Stimulated activated naive B cell treated with anti-CD40 and anti-IgM and Interleukin-4, amounts not matched to agents 10 μg/mL and 1 μg/mL and 100 μg/mL, for 72 hours (primary cell): ENCODE measurements around the gene XDH.
A peak's percentile ranks its signal among the peaks of the same experiment; 100 is the strongest.

Experiments
- ATAC-seq, 2 donors: fragments of 150-1000 bp; cut with Tn5 transposase; replicated peaks; 2 replicates each; pipeline ENCODE4 v1.10.0; 2021; ENCODE audit warnings: moderate library complexity in 1 of 2
- DNase-seq: peaks from one replicate; pipeline ENCODE4 v3.0.0; 2021
- H3K27ac Mint-ChIP-seq: one replicate; pipeline ENCODE4 v1.8.0; 2022; ENCODE audit warnings: mild to moderate bottlenecking, mixed read lengths
- H3K27me3 Mint-ChIP-seq, 2 donors: one replicate each; pipeline ENCODE4 v1.8.0; 2022; ENCODE audit warnings: mixed read lengths in 2 of 2
- H3K36me3 Mint-ChIP-seq, 2 donors: one replicate each; pipeline ENCODE4 v1.8.0; 2022; ENCODE audit warnings: mixed read lengths in 2 of 2, mild to moderate bottlenecking in 1 of 2
- H3K4me1 Mint-ChIP-seq, 2 donors: one replicate each; pipeline ENCODE4 v1.8.0; 2022; ENCODE audit warnings: mixed read lengths in 2 of 2, mild to moderate bottlenecking in 1 of 2
- H3K4me3 Mint-ChIP-seq, 2 donors: one replicate each; pipeline ENCODE4 v1.8.0; 2022; ENCODE audit warnings: mild to moderate bottlenecking in 2 of 2, mixed read lengths in 2 of 2, moderate library complexity in 1 of 2
- H3K9me3 Mint-ChIP-seq, 2 donors: one replicate each; pipeline ENCODE4 v1.8.0; 2022; ENCODE audit warnings: mixed read lengths in 2 of 2, mild to moderate bottlenecking in 1 of 2

The XDH gene

DNA sequence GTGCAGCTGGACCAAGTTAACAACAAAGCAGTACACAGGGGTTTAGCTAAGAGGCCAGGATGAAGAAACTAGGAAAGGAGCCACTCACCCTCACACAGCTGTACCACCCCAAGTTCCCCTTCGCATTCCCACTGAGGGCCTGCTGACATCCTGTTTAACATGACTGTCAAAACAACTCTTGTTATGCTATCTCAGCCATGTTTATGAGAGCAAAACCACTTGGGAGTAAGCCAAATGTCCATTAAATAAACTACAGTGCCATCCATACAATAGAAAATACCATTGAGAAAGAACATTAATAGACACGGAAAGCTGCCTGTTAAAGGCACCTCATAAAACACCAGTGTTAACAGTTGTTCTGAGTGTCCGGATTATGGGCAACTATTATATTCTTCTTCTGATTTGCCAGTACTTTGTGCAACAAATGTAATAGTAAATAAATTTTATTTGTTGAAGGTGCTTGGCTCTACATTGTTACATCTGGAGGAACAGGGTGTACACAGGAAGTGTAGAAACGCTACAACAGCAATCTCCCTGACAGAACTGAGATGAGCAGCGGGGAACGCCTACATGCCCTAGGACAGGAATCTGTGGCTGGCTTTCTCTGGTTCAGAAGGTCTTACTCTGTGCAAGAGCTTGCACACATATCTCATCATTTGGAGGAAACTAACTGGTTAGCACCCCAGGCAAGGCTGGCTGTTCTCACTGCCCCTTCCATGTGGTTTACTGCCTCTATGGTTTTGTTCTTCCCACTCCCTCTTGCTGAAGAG lies 95.0 kb downstream of the XDH start:
- peaks cover 0 to 1% of the 10 kb centered on the region in 2 donors for H3K9me3 Mint-ChIP-seq
- no peak overlapping the region for H3K27ac Mint-ChIP-seq
- no peaks in the 10 kb centered on the region for H3K36me3 Mint-ChIP-seq
- peaks cover 47 to 66% of the 10 kb centered on the region in 2 donors for H3K4me1 Mint-ChIP-seq
- H3K27me3 Mint-ChIP-seq: no peaks in the 10 kb centered on the region
- DNase-seq (no peak), ATAC-seq (peak; percentile 64 to 65)
- H3K4me3 Mint-ChIP-seq: no peak overlapping the region

DNA sequence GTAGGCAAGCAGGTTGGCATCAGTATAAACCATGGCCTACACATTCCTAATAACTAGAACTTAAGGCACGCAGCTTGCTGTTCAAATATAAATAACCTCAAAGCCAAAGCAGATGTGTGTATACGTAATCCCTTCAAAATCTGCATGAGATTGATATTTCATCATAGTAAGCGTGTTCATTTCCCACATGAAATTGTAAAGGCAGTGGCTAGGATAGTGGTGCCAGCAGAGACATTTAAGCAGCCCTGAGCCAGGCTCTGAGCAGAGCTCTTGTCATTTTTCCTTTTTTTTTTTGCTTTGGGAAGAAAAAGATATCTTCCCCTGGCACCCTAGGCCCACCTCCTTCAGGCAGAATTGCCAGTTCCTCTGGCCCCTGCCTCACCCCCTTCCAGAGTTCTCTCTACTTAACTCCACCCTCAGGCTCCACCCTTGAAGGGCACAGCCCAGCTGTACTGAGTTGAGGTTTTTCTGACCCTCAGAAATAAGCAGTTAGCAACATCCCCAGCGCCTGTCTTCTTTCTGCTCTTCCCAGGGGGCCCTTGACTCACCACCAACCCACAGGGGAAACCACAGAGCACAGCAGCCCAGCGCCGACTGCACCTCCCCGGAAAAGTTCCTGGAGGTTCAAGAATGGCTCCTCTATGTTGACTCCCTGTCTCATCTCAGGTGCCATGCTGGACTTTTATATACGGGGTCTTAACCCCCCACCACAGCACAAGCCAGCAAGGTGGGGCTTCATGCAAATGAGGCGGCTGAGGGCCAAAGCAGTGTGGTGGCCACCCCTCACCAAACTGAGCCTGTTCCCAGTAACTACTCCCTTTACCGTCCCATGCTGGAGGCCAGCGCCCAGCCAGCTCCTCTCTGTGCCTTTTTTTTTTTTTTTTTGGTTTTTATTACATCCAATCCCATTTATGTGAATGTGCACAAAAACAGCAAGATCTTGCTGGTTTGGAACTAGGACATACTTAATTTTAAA lies 95.9 kb downstream of the XDH start:
- peak; percentile 93 to 95 for ATAC-seq
- DNase-seq: peak; percentile 66
- Mint-ChIP-seq H3K36me3 (no peaks in the 10 kb centered on the region), H3K4me3 (peak overlapping the region; percentile 12 to 43), H3K4me1 (peaks cover 39 to 57% of the 10 kb centered on the region in 2 donors), H3K9me3 (peaks cover 0 to 1% of the 10 kb centered on the region in 2 donors), H3K27me3 (no peaks in the 10 kb centered on the region), H3K27ac (peak overlapping the region; percentile 57)

DNA sequence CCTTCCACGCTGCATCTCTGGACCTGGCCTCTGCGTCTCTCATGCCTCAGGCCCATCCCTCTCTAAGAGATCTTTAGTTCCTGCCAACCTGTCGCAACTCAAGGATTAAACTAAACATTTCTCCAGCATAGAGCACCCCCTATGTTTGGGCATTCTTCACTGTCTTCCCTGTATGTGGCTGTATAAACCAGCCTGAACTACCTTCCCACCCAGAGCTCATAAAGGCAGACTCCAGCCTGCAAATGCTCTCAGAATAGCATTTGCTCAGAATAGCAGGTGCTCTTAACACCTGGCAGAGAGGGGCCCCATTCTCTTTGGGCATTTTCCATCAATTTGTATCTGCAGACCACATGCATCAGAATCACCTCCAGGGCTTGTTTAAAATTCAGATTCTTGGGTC lies 97.1 kb downstream of the XDH start:
- Mint-ChIP-seq H3K4me3 (no peak overlapping the region), H3K9me3 (no peaks in the 10 kb centered on the region), H3K27ac (peak overlapping the region; percentile 10), H3K4me1 (peaks cover 32 to 48% of the 10 kb centered on the region in 2 donors), H3K36me3 (no peaks in the 10 kb centered on the region), H3K27me3 (no peaks in the 10 kb centered on the region)
- ATAC-seq (no peak), DNase-seq (no peak)

DNA sequence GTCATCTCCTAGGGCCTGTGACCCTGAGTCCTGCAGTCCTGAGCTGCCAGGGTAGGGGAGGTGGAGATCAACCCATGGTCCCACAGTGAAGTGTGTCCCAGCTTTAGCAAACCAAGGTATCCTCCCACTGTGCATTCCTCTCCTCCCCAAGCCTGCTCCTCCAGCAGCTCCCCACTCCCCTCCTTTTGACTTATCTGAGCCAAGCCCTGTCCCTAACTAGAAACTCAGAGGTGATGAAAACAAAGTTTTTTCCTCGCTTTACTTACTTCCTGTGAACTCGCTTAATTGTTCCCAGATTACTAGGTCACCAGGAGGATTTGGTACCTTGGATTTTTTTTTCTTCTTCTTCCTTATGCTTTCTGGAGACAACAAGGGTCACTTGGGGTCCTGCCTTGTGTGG lies 99.8 kb downstream of the XDH start:
- Mint-ChIP-seq H3K27ac (no peak overlapping the region), H3K4me1 (peaks cover 25 to 38% of the 10 kb centered on the region in 2 donors), H3K27me3 (peaks cover 7 to 8% of the 10 kb centered on the region in 2 donors), H3K36me3 (peaks cover 5 to 7% of the 10 kb centered on the region in 2 donors), H3K4me3 (no peak overlapping the region), H3K9me3 (peaks cover 7 to 10% of the 10 kb centered on the region in 2 donors)
- ATAC-seq (no peak), DNase-seq (no peak)

DNA sequence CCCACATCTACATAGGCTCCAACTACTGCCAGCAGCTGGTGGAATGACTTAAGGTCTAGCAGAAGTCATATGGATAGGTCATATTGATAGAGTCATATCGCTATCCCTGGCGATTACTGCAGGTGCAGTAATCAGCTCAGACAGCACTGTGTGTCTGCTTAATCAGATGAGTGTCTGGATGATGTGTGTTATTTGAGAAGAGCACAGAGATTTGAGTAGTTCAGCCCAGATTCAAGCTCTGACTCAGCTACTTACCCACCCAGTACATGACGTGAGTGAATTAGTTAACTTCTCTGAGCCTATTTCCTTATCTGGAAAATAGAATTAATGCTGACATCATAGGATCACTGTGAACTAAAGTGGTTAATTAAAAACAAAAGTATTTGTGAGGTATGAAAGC lies 101.6 kb downstream of the XDH start:
- H3K4me3 Mint-ChIP-seq: no peak overlapping the region
- peaks cover 7 to 13% of the 10 kb centered on the region in 2 donors for H3K9me3 Mint-ChIP-seq
- H3K36me3 Mint-ChIP-seq: peaks cover 5 to 7% of the 10 kb centered on the region in 2 donors
- H3K27ac Mint-ChIP-seq: no peak overlapping the region
- H3K4me1 Mint-ChIP-seq: peaks cover 10 to 23% of the 10 kb centered on the region in 2 donors
- peaks cover 7 to 8% of the 10 kb centered on the region in 2 donors for H3K27me3 Mint-ChIP-seq
- no peak for ATAC-seq
- DNase-seq: no peak

DNA sequence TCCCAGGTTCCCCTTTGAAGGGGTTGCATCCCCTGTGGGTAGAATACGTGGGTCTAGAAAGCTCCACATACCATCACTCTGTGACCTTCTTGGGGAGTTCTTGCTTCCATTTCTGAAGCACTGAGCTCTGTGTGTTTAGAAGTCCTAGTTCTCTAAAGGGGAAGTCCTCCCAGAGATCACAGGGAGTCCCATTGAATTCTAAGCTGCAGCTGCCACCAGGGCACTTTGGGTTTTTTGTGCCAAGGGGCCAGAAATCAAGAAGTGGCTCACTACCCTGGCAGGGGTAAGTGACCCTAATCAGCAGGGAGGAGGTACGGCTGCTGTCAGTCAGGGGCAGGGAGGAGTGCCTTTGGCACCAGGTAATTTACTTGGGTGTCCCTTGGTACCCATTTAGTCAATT lies 109.7 kb downstream of the XDH start:
- Mint-ChIP-seq H3K27ac (no peak overlapping the region), H3K4me1 (peaks cover 1 to 5% of the 10 kb centered on the region in 2 donors), H3K36me3 (no peaks in the 10 kb centered on the region), H3K4me3 (no peak overlapping the region), H3K9me3 (peaks cover 0 to 4% of the 10 kb centered on the region in 2 donors), H3K27me3 (no peaks in the 10 kb centered on the region)
- ATAC-seq (no peak), DNase-seq (no peak)

DNA sequence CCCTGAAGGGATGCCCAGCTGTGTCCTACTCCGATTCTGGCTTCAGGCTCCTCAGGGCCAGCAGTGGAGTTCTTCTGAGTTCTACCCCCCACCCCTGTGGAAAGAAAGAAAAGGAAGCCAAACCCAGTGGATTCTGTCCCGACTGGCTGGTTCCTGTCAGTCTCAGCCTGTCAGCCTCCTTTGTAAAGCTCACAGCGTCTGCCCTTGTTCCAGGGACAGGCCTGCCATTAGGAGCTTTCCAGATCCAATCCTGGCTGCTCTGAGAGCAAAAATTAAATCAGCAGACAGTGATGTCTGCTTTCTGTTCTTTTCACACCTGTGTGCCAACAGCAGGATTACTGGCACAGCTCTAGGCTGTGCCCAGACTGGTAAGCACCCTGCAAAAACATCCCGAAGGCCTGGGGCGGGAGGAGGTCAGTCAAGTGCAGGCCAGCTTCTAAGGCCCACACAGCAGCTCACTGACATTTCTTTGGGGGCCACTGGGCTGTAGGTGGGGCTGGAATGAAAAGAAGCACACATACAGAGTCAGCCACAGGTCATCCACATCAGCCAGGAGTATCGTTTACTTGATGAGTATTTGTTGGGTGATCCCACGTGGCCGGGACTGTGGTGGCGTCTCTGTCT lies 111.5 kb downstream of the XDH start:
- H3K27ac Mint-ChIP-seq: no peak overlapping the region
- H3K27me3 Mint-ChIP-seq: no peaks in the 10 kb centered on the region
- DNase-seq (no peak), ATAC-seq (no peak)
- H3K4me1 Mint-ChIP-seq: peaks cover 1 to 5% of the 10 kb centered on the region in 2 donors
- H3K4me3 Mint-ChIP-seq: no peak overlapping the region
- H3K36me3 Mint-ChIP-seq: no peaks in the 10 kb centered on the region
- H3K9me3 Mint-ChIP-seq: no peaks in the 10 kb centered on the region

DNA sequence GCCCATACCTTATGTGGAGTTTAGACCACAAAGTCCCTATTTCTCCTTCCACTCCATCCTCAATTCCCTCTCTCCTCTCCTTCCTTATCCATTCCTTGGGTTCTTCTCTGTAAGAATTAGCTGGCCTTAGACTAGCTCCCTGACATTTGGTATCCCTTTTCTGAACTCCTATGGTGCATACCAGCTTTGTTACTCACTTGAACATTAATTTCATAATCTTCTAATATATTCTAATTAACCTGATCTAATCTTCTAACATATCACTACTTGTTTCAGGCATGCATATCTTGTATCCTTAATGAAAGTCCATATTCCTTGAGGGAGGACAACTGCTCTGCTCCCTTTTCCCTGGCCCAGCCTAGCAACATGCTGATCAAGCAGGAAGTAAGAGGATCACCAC lies 114.2 kb downstream of the XDH start:
- H3K4me3 Mint-ChIP-seq: no peak overlapping the region
- ATAC-seq (no peak), DNase-seq (no peak)
- no peak overlapping the region for H3K27ac Mint-ChIP-seq
- no peaks in the 10 kb centered on the region for H3K9me3 Mint-ChIP-seq
- H3K36me3 Mint-ChIP-seq: no peaks in the 10 kb centered on the region
- peaks cover 7 to 13% of the 10 kb centered on the region in 2 donors for H3K4me1 Mint-ChIP-seq
- H3K27me3 Mint-ChIP-seq: no peaks in the 10 kb centered on the region

DNA sequence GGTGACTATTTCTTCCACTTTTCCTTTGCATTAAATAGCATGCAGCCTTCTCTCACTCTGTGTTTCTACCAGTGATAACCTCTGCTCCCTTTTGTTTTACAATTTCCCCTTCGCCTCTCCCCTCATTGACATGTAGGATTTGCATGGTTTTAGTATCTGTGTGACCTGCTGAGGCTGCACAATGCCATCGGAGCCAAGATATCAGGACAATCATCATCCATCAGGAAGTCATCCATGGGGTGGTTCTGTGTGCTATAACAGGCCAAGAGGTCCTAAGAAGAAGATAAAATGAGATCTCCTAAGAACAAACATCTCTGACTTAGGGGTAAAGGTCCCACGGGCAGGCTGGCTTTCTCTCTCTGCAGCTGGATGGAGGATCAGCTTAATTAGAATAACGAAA lies 115.0 kb downstream of the XDH start:
- H3K4me1 Mint-ChIP-seq: peaks cover 6 to 8% of the 10 kb centered on the region in 2 donors
- peaks cover 0 to 1% of the 10 kb centered on the region in 2 donors for H3K36me3 Mint-ChIP-seq
- DNase-seq: no peak
- H3K27me3 Mint-ChIP-seq: no peaks in the 10 kb centered on the region
- no peak overlapping the region for H3K4me3 Mint-ChIP-seq
- no peak overlapping the region for H3K27ac Mint-ChIP-seq
- no peak for ATAC-seq
- no peaks in the 10 kb centered on the region for H3K9me3 Mint-ChIP-seq

DNA sequence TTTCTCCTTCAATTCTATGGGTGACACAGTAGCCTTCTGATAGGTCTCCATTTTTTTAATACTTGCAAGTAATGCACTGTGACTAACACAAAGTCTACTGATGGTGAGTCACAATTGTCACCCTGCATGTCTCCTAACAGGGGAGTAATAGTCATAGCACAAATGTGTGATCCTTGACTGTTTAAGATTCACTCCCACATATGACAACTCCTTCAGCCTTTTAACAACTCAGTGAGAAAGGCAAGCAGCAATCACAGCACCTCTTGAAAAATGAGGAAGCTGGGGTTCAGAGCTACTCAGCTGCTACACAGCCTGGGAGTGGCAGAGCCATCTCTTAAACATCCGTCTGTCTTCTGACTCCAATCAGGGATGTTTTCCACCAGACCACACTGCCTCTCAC lies 116.8 kb downstream of the XDH start:
- DNase-seq (peak; percentile 21), ATAC-seq (peak; percentile 88 to 97)
- Mint-ChIP-seq H3K4me3 (no peak overlapping the region), H3K27me3 (no peaks in the 10 kb centered on the region), H3K4me1 (peaks cover 6 to 8% of the 10 kb centered on the region in 2 donors), H3K9me3 (no peaks in the 10 kb centered on the region), H3K36me3 (peaks cover 0 to 1% of the 10 kb centered on the region in 2 donors), H3K27ac (peak overlapping the region; percentile 59)

DNA sequence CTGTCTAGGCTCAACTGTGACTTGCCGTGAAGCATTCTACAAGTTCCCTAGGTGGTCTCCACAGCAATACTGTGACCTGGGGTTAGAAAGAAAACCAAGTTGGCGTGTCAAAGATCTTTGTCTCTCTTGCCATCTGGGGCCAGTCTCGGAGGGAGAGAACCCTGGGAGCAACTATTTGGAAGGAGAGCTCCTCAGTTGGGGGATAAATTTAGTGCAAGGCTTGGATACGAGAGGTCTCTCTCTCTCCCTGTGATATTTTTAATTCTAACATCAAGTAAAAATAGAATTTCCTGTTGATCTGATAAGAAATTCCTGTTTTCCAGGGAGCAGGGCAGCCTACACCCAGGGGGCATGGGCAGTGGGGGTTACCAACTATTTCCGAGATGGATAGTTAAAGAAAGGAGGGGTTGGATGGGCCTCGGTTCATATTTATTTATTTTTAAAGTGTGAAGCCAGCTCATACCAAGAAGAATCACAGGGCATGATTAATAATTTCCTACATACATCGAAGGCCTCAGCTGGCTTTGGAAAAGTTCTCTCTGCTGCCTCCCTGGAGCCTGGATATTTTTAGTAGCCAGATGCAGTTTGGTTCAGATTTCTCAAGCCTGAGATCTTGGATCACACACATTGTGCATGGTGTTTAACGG lies 117.8 kb downstream of the XDH start:
- peaks cover 0 to 1% of the 10 kb centered on the region in 2 donors for H3K36me3 Mint-ChIP-seq
- H3K27ac Mint-ChIP-seq: no peak overlapping the region
- ATAC-seq: no peak
- H3K4me3 Mint-ChIP-seq: no peak overlapping the region
- DNase-seq: no peak
- H3K27me3 Mint-ChIP-seq: no peaks in the 10 kb centered on the region
- peaks cover 6 to 8% of the 10 kb centered on the region in 2 donors for H3K4me1 Mint-ChIP-seq
- no peaks in the 10 kb centered on the region for H3K9me3 Mint-ChIP-seq

DNA sequence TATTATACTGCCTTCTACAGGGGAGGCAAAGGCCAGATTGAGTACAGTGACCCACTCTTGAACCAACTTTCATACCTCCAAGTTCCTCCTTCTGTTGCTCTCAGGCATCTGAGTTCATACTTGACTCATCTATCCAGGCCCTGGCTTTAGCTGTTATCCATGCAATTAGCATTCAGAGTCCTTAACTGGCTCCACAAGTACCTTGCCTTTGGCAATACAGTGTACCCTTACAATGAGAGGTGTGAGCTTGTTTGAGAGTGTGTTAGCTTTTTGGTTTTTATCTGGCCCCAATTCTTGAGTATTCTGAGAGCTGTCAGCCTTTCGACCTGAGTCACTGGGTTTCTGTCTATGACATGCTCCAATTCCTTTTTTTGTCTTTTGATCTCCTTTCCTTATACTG lies 120.3 kb downstream of the XDH start:
- peaks cover 6 to 8% of the 10 kb centered on the region in 2 donors for H3K4me1 Mint-ChIP-seq
- no peaks in the 10 kb centered on the region for H3K27me3 Mint-ChIP-seq
- no peak overlapping the region for H3K4me3 Mint-ChIP-seq
- H3K36me3 Mint-ChIP-seq: peaks cover 0 to 1% of the 10 kb centered on the region in 2 donors
- no peak for ATAC-seq
- DNase-seq: no peak
- no peaks in the 10 kb centered on the region for H3K9me3 Mint-ChIP-seq
- no peak overlapping the region for H3K27ac Mint-ChIP-seq

DNA sequence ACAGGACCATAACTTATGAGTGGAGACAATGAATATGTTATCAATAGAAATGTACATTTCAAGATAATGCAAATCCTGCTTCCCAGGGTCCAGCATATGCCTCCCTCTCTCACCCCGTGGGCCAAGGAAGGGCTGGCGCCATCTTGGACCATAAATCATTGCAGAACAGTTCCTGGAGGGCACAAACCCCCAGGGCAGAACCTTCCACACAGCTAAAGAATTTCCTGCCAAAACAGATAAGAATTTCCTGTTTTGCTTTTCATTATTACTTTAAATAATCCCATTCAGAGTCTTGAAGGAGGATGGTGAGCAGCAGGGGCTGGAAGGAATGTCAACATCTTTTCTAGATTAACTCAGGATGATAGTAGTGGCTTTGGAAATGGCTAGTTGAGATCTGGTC lies 126.9 kb downstream of the XDH start:
- Mint-ChIP-seq H3K4me3 (no peak overlapping the region), H3K27ac (no peak overlapping the region), H3K4me1 (peaks cover 6 to 9% of the 10 kb centered on the region in 2 donors), H3K36me3 (no peaks in the 10 kb centered on the region), H3K27me3 (no peaks in the 10 kb centered on the region), H3K9me3 (no peaks in the 10 kb centered on the region)
- DNase-seq (no peak), ATAC-seq (no peak)
